GM12875 (cell line): ENCODE measurements around the gene RPS21.

Experiments used
- H3K4me3 ChIP-seq: one replicate; pipeline ENCODE4 v1.5.1; 2011; ENCODE audit warnings: low read depth, low read length, control low read depth
- TF ChIP-seq, protein P1 (sequence below): IDR thresholded peaks from 2 replicates; pipeline ENCODE4 v1.5.1; 2011; ENCODE audit warnings: low read depth, mild to moderate bottlenecking, control low read depth, inconsistent platforms, low read length, moderate library complexity, borderline replicate concordance; ENCODE audit not compliant: insufficient read depth

RPS21 gene

DNA sequence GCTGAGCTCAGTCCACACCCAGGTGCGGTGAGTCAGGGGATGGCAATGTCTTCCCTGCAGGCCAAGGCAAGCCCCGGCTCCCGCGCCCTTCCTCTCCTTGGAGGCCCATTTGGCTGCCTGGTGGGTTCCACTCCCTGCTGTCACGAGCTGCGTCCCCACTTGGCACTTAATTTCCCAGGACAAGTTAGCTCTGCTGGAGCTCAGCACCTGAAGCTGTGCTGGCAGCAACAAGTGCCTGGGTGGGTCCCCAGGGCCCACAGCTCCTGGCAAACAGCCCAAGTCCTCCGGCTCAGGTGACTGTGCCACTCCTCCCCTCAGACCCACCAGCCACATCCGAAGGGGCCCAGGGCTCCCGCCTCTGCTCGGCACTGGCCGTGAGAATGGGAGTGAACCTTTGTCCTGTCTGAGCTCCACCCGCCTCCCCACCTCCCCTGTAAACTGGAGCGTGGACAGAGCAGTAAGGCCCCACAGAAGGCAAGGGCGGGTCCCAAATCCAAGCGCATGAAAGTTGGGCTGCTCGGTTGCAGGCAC is 36.7 kb upstream of the RPS21 start:
- TF ChIP-seq, protein P1, sequence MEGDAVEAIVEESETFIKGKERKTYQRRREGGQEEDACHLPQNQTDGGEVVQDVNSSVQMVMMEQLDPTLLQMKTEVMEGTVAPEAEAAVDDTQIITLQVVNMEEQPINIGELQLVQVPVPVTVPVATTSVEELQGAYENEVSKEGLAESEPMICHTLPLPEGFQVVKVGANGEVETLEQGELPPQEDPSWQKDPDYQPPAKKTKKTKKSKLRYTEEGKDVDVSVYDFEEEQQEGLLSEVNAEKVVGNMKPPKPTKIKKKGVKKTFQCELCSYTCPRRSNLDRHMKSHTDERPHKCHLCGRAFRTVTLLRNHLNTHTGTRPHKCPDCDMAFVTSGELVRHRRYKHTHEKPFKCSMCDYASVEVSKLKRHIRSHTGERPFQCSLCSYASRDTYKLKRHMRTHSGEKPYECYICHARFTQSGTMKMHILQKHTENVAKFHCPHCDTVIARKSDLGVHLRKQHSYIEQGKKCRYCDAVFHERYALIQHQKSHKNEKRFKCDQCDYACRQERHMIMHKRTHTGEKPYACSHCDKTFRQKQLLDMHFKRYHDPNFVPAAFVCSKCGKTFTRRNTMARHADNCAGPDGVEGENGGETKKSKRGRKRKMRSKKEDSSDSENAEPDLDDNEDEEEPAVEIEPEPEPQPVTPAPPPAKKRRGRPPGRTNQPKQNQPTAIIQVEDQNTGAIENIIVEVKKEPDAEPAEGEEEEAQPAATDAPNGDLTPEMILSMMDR: no peak
- no peak overlapping the region for H3K4me3 ChIP-seq

- TF ChIP-seq, protein P1: no peak
- no peak overlapping the region for H3K4me3 ChIP-seq
These were observed 36.1 kb upstream of the RPS21 start for GRCh38 chr20:62350629-62351422.

DNA sequence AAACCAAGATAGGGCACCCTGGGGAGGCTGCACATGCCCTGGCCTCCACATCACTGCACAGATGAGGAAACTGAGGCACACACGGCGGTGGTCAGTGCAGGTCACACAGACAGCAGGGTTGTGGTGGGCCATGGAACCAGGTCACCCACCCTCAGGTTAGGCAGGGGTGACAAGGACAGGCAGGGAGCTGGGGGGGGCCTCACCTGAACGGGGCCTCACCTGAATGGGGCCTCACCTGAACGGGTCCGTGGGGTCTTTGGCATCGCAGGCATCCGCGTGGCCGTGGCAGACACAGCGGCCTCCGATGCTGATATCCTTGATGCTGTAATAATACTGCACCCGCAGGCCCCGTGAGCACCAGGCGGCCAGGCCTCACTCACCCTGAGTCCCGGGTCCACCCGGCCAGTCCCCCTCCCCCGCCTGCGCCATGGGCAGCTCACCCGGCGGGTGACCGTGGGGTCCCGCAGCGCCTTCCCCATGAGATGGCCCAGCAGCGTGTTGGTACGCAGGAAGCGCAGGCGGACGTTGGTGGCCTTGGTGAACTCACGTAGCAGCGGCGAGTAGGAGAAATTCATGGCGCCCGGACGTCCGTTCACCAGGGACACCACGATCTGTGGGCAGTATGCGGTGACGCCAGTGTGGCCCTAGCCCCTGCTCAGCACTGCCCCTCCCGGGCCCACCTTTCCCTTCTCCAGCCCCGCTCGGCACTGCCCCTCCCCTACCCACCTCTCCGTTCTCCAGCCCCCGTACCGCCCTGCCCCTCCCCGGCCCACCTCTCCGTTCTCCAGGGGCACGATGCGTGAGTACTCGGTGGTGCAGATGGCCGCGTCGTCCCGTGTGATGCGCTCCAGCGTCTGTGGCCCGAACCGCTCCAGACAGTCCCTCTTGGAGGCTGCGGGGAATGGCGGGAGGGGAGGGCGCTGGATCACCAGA is 35.2 kb upstream of the RPS21 start:
- no peak overlapping the region for H3K4me3 ChIP-seq
- TF ChIP-seq, protein P1: no peak

- TF ChIP-seq, protein P1: no peak
- no peak overlapping the region for H3K4me3 ChIP-seq
These were observed 34.3 kb upstream of the RPS21 start for GRCh38 chr20:62352402-62353288.

GRCh38 chr20:62353289-62354030 is 33.4 kb upstream of the RPS21 start:
- no peak overlapping the region for H3K4me3 ChIP-seq
- TF ChIP-seq, protein P1: no peak
